ENCODE measurements around the gene CBX8. TPM values are rescaled to one million over a fixed set of nuclear protein-coding genes. Genes with fewer than 3 reads are reported as not detected.

The CBX8 gene
- total and polyA plus RNA-seq, 2 of the 13 experiments (the other 11 are each of a cell fraction or from before 2014, with no cell fraction given) = 0.34 to 12.6 TPM

DNA sequence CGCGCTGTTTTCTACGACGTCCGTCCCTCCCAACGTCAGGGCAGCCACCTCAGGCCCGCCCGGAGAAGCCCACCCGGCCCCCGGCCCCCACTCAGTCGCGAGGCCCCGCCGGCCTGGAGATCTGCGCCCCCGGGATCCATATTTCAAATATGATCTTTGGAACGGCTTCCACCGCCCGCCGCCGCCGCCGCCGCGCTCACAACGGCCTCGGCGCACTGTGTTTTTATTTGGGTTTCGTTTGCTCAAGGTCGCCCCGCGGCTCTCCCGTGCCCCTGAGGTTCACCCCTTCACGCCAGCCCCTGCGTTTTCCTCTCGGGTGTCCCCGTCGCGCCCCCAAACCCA, 46.6 kb upstream of the CBX8 start (continued):
- TF ChIP-seq ZSCAN22 (CRISPR knock-in tag; IDR thresholded peaks at IDR 0.05) (no peak), RAD51 (IDR thresholded peaks at IDR 0.05; ENCODE audit: borderline replicate concordance) (no peak), ZNF251 (CRISPR knock-in tag; IDR thresholded peaks at IDR 0.05) (no peak), ZSCAN29 (CRISPR knock-in tag; conservative IDR thresholded peaks at IDR 0.05) (no peak), MXD4 (CRISPR knock-in tag; IDR thresholded peaks at IDR 0.05) (no peak), STAG1 (CRISPR knock-in tag; IDR thresholded peaks at IDR 0.05) (no peak), ZSCAN12 (CRISPR knock-in tag; IDR thresholded peaks at IDR 0.05) (no peak), RFX1 (IDR thresholded peaks at IDR 0.05) (no peak), POLR2AphosphoS2 (IDR thresholded peaks at IDR 0.05; ENCODE audit: low read depth, low read length) (no peak), ZNF124 (CRISPR knock-in tag; IDR thresholded peaks at IDR 0.05) (no peak), NFYC (CRISPR knock-in tag; IDR thresholded peaks at IDR 0.05) (no peak)
- TF ChIP-seq, protein P1, sequence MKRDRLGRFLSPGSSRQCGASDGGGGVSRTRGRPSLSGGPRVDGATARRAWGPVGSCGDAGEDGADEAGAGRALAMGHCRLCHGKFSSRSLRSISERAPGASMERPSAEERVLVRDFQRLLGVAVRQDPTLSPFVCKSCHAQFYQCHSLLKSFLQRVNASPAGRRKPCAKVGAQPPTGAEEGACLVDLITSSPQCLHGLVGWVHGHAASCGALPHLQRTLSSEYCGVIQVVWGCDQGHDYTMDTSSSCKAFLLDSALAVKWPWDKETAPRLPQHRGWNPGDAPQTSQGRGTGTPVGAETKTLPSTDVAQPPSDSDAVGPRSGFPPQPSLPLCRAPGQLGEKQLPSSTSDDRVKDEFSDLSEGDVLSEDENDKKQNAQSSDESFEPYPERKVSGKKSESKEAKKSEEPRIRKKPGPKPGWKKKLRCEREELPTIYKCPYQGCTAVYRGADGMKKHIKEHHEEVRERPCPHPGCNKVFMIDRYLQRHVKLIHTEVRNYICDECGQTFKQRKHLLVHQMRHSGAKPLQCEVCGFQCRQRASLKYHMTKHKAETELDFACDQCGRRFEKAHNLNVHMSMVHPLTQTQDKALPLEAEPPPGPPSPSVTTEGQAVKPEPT (CRISPR knock-in tag; IDR thresholded peaks at IDR 0.05; ENCODE audit: low read depth) = no peak
- TF ChIP-seq, protein P2, sequence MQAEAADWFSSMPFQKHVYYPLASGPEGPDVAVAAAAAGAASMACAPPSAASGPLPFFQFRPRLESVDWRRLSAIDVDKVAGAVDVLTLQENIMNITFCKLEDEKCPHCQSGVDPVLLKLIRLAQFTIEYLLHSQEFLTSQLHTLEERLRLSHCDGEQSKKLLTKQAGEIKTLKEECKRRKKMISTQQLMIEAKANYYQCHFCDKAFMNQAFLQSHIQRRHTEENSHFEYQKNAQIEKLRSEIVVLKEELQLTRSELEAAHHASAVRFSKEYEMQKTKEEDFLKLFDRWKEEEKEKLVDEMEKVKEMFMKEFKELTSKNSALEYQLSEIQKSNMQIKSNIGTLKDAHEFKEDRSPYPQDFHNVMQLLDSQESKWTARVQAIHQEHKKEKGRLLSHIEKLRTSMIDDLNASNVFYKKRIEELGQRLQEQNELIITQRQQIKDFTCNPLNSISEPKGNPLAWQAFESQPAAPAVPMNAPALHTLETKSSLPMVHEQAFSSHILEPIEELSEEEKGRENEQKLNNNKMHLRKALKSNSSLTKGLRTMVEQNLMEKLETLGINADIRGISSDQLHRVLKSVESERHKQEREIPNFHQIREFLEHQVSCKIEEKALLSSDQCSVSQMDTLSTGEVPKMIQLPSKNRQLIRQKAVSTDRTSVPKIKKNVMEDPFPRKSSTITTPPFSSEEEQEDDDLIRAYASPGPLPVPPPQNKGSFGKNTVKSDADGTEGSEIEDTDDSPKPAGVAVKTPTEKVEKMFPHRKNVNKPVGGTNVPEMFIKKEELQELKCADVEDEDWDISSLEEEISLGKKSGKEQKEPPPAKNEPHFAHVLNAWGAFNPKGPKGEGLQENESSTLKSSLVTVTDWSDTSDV (CRISPR knock-in tag; IDR thresholded peaks at IDR 0.05) = no peak
- TF ChIP-seq, protein P3, sequence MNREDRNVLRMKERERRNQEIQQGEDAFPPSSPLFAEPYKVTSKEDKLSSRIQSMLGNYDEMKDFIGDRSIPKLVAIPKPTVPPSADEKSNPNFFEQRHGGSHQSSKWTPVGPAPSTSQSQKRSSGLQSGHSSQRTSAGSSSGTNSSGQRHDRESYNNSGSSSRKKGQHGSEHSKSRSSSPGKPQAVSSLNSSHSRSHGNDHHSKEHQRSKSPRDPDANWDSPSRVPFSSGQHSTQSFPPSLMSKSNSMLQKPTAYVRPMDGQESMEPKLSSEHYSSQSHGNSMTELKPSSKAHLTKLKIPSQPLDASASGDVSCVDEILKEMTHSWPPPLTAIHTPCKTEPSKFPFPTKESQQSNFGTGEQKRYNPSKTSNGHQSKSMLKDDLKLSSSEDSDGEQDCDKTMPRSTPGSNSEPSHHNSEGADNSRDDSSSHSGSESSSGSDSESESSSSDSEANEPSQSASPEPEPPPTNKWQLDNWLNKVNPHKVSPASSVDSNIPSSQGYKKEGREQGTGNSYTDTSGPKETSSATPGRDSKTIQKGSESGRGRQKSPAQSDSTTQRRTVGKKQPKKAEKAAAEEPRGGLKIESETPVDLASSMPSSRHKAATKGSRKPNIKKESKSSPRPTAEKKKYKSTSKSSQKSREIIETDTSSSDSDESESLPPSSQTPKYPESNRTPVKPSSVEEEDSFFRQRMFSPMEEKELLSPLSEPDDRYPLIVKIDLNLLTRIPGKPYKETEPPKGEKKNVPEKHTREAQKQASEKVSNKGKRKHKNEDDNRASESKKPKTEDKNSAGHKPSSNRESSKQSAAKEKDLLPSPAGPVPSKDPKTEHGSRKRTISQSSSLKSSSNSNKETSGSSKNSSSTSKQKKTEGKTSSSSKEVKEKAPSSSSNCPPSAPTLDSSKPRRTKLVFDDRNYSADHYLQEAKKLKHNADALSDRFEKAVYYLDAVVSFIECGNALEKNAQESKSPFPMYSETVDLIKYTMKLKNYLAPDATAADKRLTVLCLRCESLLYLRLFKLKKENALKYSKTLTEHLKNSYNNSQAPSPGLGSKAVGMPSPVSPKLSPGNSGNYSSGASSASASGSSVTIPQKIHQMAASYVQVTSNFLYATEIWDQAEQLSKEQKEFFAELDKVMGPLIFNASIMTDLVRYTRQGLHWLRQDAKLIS (CRISPR knock-in tag; IDR thresholded peaks at IDR 0.05) = no peak
- TF ChIP-seq, protein P4, sequence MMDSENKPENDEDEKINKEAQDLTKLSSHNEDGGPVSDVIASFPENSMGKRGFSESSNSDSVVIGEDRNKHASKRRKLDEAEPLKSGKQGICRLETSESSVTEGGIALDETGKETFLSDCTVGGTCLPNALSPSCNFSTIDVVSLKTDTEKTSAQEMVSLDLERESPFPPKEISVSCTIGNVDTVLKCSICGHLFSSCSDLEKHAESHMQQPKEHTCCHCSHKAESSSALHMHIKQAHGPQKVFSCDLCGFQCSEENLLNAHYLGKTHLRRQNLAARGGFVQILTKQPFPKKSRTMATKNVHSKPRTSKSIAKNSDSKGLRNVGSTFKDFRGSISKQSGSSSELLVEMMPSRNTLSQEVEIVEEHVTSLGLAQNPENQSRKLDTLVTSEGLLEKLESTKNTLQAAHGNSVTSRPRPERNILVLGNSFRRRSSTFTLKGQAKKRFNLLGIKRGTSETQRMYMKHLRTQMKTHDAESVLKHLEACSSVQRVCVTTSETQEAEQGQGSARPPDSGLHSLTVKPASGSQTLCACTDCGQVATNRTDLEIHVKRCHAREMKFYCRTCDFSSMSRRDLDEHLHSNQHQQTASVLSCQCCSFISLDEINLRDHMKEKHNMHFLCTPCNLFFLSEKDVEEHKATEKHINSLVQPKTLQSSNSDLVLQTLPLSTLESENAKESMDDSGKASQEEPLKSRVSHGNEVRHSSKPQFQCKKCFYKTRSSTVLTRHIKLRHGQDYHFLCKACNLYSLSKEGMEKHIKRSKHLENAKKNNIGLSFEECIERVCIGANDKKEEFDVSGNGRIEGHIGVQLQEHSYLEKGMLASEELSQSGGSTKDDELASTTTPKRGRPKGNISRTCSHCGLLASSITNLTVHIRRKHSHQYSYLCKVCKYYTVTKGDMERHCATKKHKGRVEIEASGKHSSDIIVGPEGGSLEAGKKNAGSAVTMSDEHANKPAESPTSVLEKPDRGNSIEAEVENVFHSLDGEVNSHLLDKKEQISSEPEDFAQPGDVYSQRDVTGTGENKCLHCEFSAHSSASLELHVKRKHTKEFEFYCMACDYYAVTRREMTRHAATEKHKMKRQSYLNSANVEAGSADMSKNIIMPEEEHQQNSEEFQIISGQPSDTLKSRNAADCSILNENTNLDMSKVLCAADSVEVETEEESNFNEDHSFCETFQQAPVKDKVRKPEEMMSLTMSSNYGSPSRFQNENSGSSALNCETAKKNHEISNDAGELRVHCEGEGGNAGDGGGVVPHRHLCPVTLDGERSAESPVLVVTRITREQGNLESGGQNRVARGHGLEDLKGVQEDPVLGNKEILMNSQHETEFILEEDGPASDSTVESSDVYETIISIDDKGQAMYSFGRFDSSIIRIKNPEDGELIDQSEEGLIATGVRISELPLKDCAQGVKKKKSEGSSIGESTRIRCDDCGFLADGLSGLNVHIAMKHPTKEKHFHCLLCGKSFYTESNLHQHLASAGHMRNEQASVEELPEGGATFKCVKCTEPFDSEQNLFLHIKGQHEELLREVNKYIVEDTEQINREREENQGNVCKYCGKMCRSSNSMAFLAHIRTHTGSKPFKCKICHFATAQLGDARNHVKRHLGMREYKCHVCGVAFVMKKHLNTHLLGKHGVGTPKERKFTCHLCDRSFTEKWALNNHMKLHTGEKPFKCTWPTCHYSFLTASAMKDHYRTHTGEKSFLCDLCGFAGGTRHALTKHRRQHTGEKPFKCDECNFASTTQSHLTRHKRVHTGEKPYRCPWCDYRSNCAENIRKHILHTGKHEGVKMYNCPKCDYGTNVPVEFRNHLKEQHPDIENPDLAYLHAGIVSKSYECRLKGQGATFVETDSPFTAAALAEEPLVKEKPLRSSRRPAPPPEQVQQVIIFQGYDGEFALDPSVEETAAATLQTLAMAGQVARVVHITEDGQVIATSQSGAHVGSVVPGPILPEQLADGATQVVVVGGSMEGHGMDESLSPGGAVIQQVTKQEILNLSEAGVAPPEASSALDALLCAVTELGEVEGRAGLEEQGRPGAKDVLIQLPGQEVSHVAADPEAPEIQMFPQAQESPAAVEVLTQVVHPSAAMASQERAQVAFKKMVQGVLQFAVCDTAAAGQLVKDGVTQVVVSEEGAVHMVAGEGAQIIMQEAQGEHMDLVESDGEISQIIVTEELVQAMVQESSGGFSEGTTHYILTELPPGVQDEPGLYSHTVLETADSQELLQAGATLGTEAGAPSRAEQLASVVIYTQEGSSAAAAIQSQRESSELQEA (CRISPR knock-in tag; IDR thresholded peaks at IDR 0.05; ENCODE audit: not compliant biosample characterization) = no peak

Data from HepG2 (cell line).